Measurements from ENCODE around the gene GREB1.

Gene GREB1

GRCh38 chr2:11541693-11542274 is 7.9 kb downstream of the GREB1 start:
- no peak overlapping the region for H3K4me2 ChIP-seq (ENCODE audit: low read length)
- H3K4me1 ChIP-seq (ENCODE audit: control insufficient read depth, insufficient read depth, low read length): no peaks in the 10 kb centered on the region
- no peaks in the 10 kb centered on the region for H3K9me3 ChIP-seq (replicated peaks; ENCODE audit: low read length)
- H3K9ac ChIP-seq (ENCODE audit: low read depth, low read length): no peak overlapping the region
- peaks cover 57% of the 10 kb centered on the region for H3K27me3 ChIP-seq (ENCODE audit: control insufficient read depth, insufficient read depth, low read length)
- H3K36me3 ChIP-seq (ENCODE audit: insufficient read depth, low read length): no peaks in the 10 kb centered on the region
- H3K4me3 ChIP-seq (ENCODE audit: low read length): no peak overlapping the region

- peaks cover 55% of the 10 kb centered on the region for H3K27me3 ChIP-seq (ENCODE audit: control insufficient read depth, insufficient read depth, low read length)
- H3K9me3 ChIP-seq (replicated peaks; ENCODE audit: low read length): no peaks in the 10 kb centered on the region
- H3K4me1 ChIP-seq (ENCODE audit: control insufficient read depth, insufficient read depth, low read length): no peaks in the 10 kb centered on the region
- no peak overlapping the region for H3K9ac ChIP-seq (ENCODE audit: low read depth, low read length)
- no peaks in the 10 kb centered on the region for H3K36me3 ChIP-seq (ENCODE audit: insufficient read depth, low read length)
- no peak overlapping the region for H3K4me2 ChIP-seq (ENCODE audit: low read length)
- no peak overlapping the region for H3K4me3 ChIP-seq (ENCODE audit: low read length)
Measured at GRCh38 chr2:11542275-11542819, 8.5 kb downstream of the GREB1 start.

GRCh38 chr2:11543337-11544216 is 9.7 kb downstream of the GREB1 start:
- no peaks in the 10 kb centered on the region for H3K9me3 ChIP-seq (replicated peaks; ENCODE audit: low read length)
- no peak overlapping the region for H3K9ac ChIP-seq (ENCODE audit: low read depth, low read length)
- no peak overlapping the region for H3K4me3 ChIP-seq (ENCODE audit: low read length)
- no peaks in the 10 kb centered on the region for H3K4me1 ChIP-seq (ENCODE audit: control insufficient read depth, insufficient read depth, low read length)
- H3K27me3 ChIP-seq (ENCODE audit: control insufficient read depth, insufficient read depth, low read length): peaks cover 54% of the 10 kb centered on the region
- H3K36me3 ChIP-seq (ENCODE audit: insufficient read depth, low read length): no peaks in the 10 kb centered on the region
- H3K4me2 ChIP-seq (ENCODE audit: low read length): no peak overlapping the region

- no peak overlapping the region for H3K4me3 ChIP-seq (ENCODE audit: low read length)
- no peak overlapping the region for H3K9ac ChIP-seq (ENCODE audit: low read depth, low read length)
- no peak overlapping the region for H3K4me2 ChIP-seq (ENCODE audit: low read length)
- H3K36me3 ChIP-seq (ENCODE audit: insufficient read depth, low read length): no peaks in the 10 kb centered on the region
- no peaks in the 10 kb centered on the region for H3K9me3 ChIP-seq (replicated peaks; ENCODE audit: low read length)
- H3K27me3 ChIP-seq (ENCODE audit: control insufficient read depth, insufficient read depth, low read length): peaks cover 50% of the 10 kb centered on the region
- no peaks in the 10 kb centered on the region for H3K4me1 ChIP-seq (ENCODE audit: control insufficient read depth, insufficient read depth, low read length)
Measured at GRCh38 chr2:11546072-11546471, 12.2 kb downstream of the GREB1 start.

GRCh38 chr2:11547912-11548497 is 14.2 kb downstream of the GREB1 start:
- Histone ChIP-seq H3K9me3 (replicated peaks; ENCODE audit: low read length) (no peaks in the 10 kb centered on the region), H3K4me1 (ENCODE audit: control insufficient read depth, insufficient read depth, low read length) (no peaks in the 10 kb centered on the region), H3K4me3 (ENCODE audit: low read length) (no peak overlapping the region), H3K9ac (ENCODE audit: low read depth, low read length) (no peak overlapping the region), H3K27me3 (ENCODE audit: control insufficient read depth, insufficient read depth, low read length) (peaks cover 37% of the 10 kb centered on the region), H3K4me2 (ENCODE audit: low read length) (no peak overlapping the region), H3K36me3 (ENCODE audit: insufficient read depth, low read length) (no peaks in the 10 kb centered on the region)

- H3K27me3 ChIP-seq (ENCODE audit: control insufficient read depth, insufficient read depth, low read length): peaks cover 44% of the 10 kb centered on the region
- H3K4me3 ChIP-seq (ENCODE audit: low read length): no peak overlapping the region
- peaks cover 4% of the 10 kb centered on the region for H3K4me1 ChIP-seq (ENCODE audit: control insufficient read depth, insufficient read depth, low read length)
- no peak overlapping the region for H3K9ac ChIP-seq (ENCODE audit: low read depth, low read length)
- no peaks in the 10 kb centered on the region for H3K36me3 ChIP-seq (ENCODE audit: insufficient read depth, low read length)
- H3K4me2 ChIP-seq (ENCODE audit: low read length): no peak overlapping the region
- no peaks in the 10 kb centered on the region for H3K9me3 ChIP-seq (replicated peaks; ENCODE audit: low read length)
Measured at GRCh38 chr2:11550302-11550701, 16.5 kb downstream of the GREB1 start.

GRCh38 chr2:11550901-11551568 is 17.2 kb downstream of the GREB1 start:
- no peaks in the 10 kb centered on the region for H3K36me3 ChIP-seq (ENCODE audit: insufficient read depth, low read length)
- no peaks in the 10 kb centered on the region for H3K9me3 ChIP-seq (replicated peaks; ENCODE audit: low read length)
- H3K27me3 ChIP-seq (ENCODE audit: control insufficient read depth, insufficient read depth, low read length): peaks cover 52% of the 10 kb centered on the region
- no peak overlapping the region for H3K4me2 ChIP-seq (ENCODE audit: low read length)
- no peak overlapping the region for H3K4me3 ChIP-seq (ENCODE audit: low read length)
- H3K9ac ChIP-seq (ENCODE audit: low read depth, low read length): no peak overlapping the region
- H3K4me1 ChIP-seq (ENCODE audit: control insufficient read depth, insufficient read depth, low read length): peaks cover 4% of the 10 kb centered on the region

- peaks cover 55% of the 10 kb centered on the region for H3K27me3 ChIP-seq (ENCODE audit: control insufficient read depth, insufficient read depth, low read length)
- H3K4me2 ChIP-seq (ENCODE audit: low read length): no peak overlapping the region
- no peak overlapping the region for H3K9ac ChIP-seq (ENCODE audit: low read depth, low read length)
- H3K36me3 ChIP-seq (ENCODE audit: insufficient read depth, low read length): no peaks in the 10 kb centered on the region
- no peak overlapping the region for H3K4me3 ChIP-seq (ENCODE audit: low read length)
- H3K9me3 ChIP-seq (replicated peaks; ENCODE audit: low read length): no peaks in the 10 kb centered on the region
- peaks cover 4% of the 10 kb centered on the region for H3K4me1 ChIP-seq (ENCODE audit: control insufficient read depth, insufficient read depth, low read length)
Measured at GRCh38 chr2:11551569-11552259, 17.9 kb downstream of the GREB1 start.

- H3K9me3 ChIP-seq (replicated peaks; ENCODE audit: low read length): no peaks in the 10 kb centered on the region
- peaks cover 4% of the 10 kb centered on the region for H3K4me1 ChIP-seq (ENCODE audit: control insufficient read depth, insufficient read depth, low read length)
- H3K4me3 ChIP-seq (ENCODE audit: low read length): no peak overlapping the region
- H3K9ac ChIP-seq (ENCODE audit: low read depth, low read length): no peak overlapping the region
- no peaks in the 10 kb centered on the region for H3K36me3 ChIP-seq (ENCODE audit: insufficient read depth, low read length)
- no peak overlapping the region for H3K4me2 ChIP-seq (ENCODE audit: low read length)
- H3K27me3 ChIP-seq (ENCODE audit: control insufficient read depth, insufficient read depth, low read length): peaks cover 60% of the 10 kb centered on the region
Measured at GRCh38 chr2:11552260-11552638, 18.4 kb downstream of the GREB1 start.

GRCh38 chr2:11553661-11554398 is 20.0 kb downstream of the GREB1 start:
- Histone ChIP-seq H3K4me3 (ENCODE audit: low read length) (no peak overlapping the region), H3K36me3 (ENCODE audit: insufficient read depth, low read length) (no peaks in the 10 kb centered on the region), H3K4me2 (ENCODE audit: low read length) (no peak overlapping the region), H3K4me1 (ENCODE audit: control insufficient read depth, insufficient read depth, low read length) (peaks cover 4% of the 10 kb centered on the region), H3K9me3 (replicated peaks; ENCODE audit: low read length) (no peaks in the 10 kb centered on the region), H3K27me3 (ENCODE audit: control insufficient read depth, insufficient read depth, low read length) (peaks cover 70% of the 10 kb centered on the region), H3K9ac (ENCODE audit: low read depth, low read length) (no peak overlapping the region)

All from skeletal muscle satellite cell (primary cell).